HepG2 (cell line): ENCODE data around the gene PDZK1. TPM values are rescaled to one million over a fixed set of nuclear protein-coding genes. Genes with fewer than 3 reads are reported as not detected.
A peak's percentile ranks its signal among the peaks of the same experiment; 100 is the strongest.

ENCODE experiments used
- ATF3 ChIP-seq: sonication (generic); formaldehyde crosslinking; IDR thresholded peaks from 2 replicates; pipeline ENCODE4 v1.4.0; 2020; ENCODE audit warnings: missing genetic modification reagents
- CC2D1A ChIP-seq: sonication (generic); formaldehyde crosslinking; IDR thresholded peaks from 2 replicates; pipeline ENCODE4 v1.8.1; 2023; ENCODE audit warnings: mild to moderate bottlenecking, missing genetic modification reagents
- CEBPZ ChIP-seq: IDR thresholded peaks from 2 replicates; pipeline ENCODE4 v1.6.1; 2012; ENCODE audit warnings: low read length, improper control_type of control experiment
- HDAC2 ChIP-seq: sonication (generic); formaldehyde crosslinking; IDR thresholded peaks from 2 replicates; pipeline ENCODE4 v1.4.0; 2020; ENCODE audit warnings: missing genetic modification reagents
- ISX ChIP-seq: sonication (generic); formaldehyde crosslinking; conservative IDR thresholded peaks from 2 replicates; pipeline ENCODE4 v1.5.0; 2020; ENCODE audit warnings: missing genetic modification reagents
- JARID2 ChIP-seq: sonication (generic); formaldehyde crosslinking; IDR thresholded peaks from 2 replicates; pipeline ENCODE4 v1.8.1; 2023; ENCODE audit warnings: missing genetic modification reagents, inconsistent platforms; ENCODE audit not compliant: insufficient replicate concordance
- KDM3A ChIP-seq: IDR thresholded peaks from 2 replicates; pipeline ENCODE4 v1.6.1; 2018; ENCODE audit warnings: low read depth, missing compliant biosample characterization
- KLF12 ChIP-seq: sonication (generic); formaldehyde crosslinking; IDR thresholded peaks from 2 replicates; pipeline ENCODE4 v1.4.0; 2020; ENCODE audit warnings: missing genetic modification reagents, borderline replicate concordance
- MED13 ChIP-seq: sonication (generic); formaldehyde crosslinking; IDR thresholded peaks from 2 replicates; pipeline ENCODE4 v1.5.0; 2020; ENCODE audit warnings: missing genetic modification reagents
- NR2C2 ChIP-seq: sonication (generic); formaldehyde crosslinking; IDR thresholded peaks from 2 replicates; pipeline ENCODE4 v1.4.0; 2020; ENCODE audit warnings: missing genetic modification reagents, mild to moderate bottlenecking, moderate library complexity, borderline replicate concordance
- PATZ1 ChIP-seq: sonication (generic); formaldehyde crosslinking; IDR thresholded peaks from 2 replicates; pipeline ENCODE4 v1.4.0; 2020; ENCODE audit warnings: missing genetic modification reagents
- RORA ChIP-seq: sonication (generic); formaldehyde crosslinking; IDR thresholded peaks from 2 replicates; pipeline ENCODE4 v1.5.0; 2020; ENCODE audit warnings: mild to moderate bottlenecking, missing genetic modification reagents, moderate library complexity
- RXRA ChIP-seq: sonication (generic); formaldehyde crosslinking; IDR thresholded peaks from 2 replicates; pipeline ENCODE4 v1.5.1; 2020; ENCODE audit warnings: missing genetic modification reagents
- SMAD1 ChIP-seq: sonication (generic); formaldehyde crosslinking; IDR thresholded peaks from 2 replicates; pipeline ENCODE4 v1.4.0; 2020; ENCODE audit warnings: missing genetic modification reagents, low read depth, mild to moderate bottlenecking, borderline replicate concordance
- SMAD9 ChIP-seq: sonication (generic); formaldehyde crosslinking; IDR thresholded peaks from 2 replicates; pipeline ENCODE4 v1.5.1; 2020; ENCODE audit warnings: mild to moderate bottlenecking, missing genetic modification reagents
- SOX6 ChIP-seq, 2 experiments: fragments of 450-650 bp in 1 of 2; sonication (generic) in 1 of 2; formaldehyde crosslinking in 1 of 2; IDR thresholded peaks; 2 replicates each; pipeline versions ENCODE4 v1.4.0 to v1.6.1; 2017 to 2020; ENCODE audit warnings: antibody characterized with exemption in 1 of 2, mild to moderate bottlenecking in 1 of 2, missing genetic modification reagents in 1 of 2
- TEAD3 ChIP-seq: optimal IDR thresholded peaks from 2 replicates; pipeline ENCODE3; 2016; ENCODE audit warnings: borderline replicate concordance
- THYN1 ChIP-seq: sonication (generic); formaldehyde crosslinking; IDR thresholded peaks from 2 replicates; pipeline ENCODE4 v1.8.1; 2023; ENCODE audit warnings: low read depth, mild to moderate bottlenecking, moderate library complexity, missing genetic modification reagents, borderline replicate concordance
- ZNF207 ChIP-seq: fragments of 450-650 bp; IDR thresholded peaks from 2 replicates; pipeline ENCODE4 v1.6.1; 2016; ENCODE audit warnings: antibody characterized with exemption, borderline replicate concordance
- ZNF30 ChIP-seq: sonication (generic); formaldehyde crosslinking; IDR thresholded peaks from 2 replicates; pipeline ENCODE4 v1.5.0; 2020; ENCODE audit warnings: mild to moderate bottlenecking, missing genetic modification reagents
- ZNF747 ChIP-seq: sonication (generic); formaldehyde crosslinking; IDR thresholded peaks from 2 replicates; pipeline ENCODE4 v1.8.1; 2023; ENCODE audit warnings: missing genetic modification reagents, mild to moderate bottlenecking, borderline replicate concordance
- ZNF770 ChIP-seq: sonication (generic); formaldehyde crosslinking; IDR thresholded peaks from 2 replicates; pipeline ENCODE4 v1.5.0; 2020; ENCODE audit warnings: mild to moderate bottlenecking, missing genetic modification reagents
- polyA plus RNA-seq, 8 experiments: library from polyadenylated mRNA; depleted of rRNA in 3 of 8; stranded (reverse) in 7 of 8; unstranded in 1 of 8; fragments of >200 nt; fragmentation: Illumina TruSeq in 4 of 8; extraction: Trizol in 4 of 8; gene quantifications; 2 replicates each; pipeline versions ENCODE4 v1.2.1 to v1.2.3, GENCODE V29; 2011 to 2016; ENCODE audit warnings: low read depth in 4 of 8, missing spikeins in 1 of 8, mixed read lengths in 1 of 8; ENCODE audit not compliant: insufficient read depth in 1 of 8
- total RNA-seq, 5 experiments: library from RNA; depleted of rRNA; stranded (reverse); fragments of >200 nt; fragmentation: Illumina TruSeq; extraction: Trizol; gene quantifications; 2 replicates each; pipeline ENCODE4 v1.2.3, GENCODE V29; 2016; ENCODE audit warnings: low read depth in 1 of 5

Gene PDZK1
- total and polyA plus RNA-seq, 2 of the 13 experiments (the other 11 are each of a cell fraction or from before 2014, with no cell fraction given): 16.2 to 46.4 TPM

GRCh38 chr1:145707183-145707867, at the start of gene PDZK1 (continued):
- TF ChIP-seq ATF3: 0 out of 2 replicates have a peak, but pooled peaks have one; percentile 27
- no peak for TF ChIP-seq THYN1 (CRISPR knock-in tag)
- TF ChIP-seq SOX6 (IDR thresholded peaks at IDR 0.05): no peak
- TF ChIP-seq SOX6 (CRISPR knock-in tag; IDR thresholded peaks at IDR 0.05): 0 out of 2 replicates have a peak, but pooled peaks have one; percentile 67
- no peak for TF ChIP-seq RORA
- TF ChIP-seq ZNF207: no peak
- peak; percentile 91 for TF ChIP-seq RXRA (CRISPR knock-in tag)
- no peak for TF ChIP-seq SMAD9
- 0 out of 2 replicates have a peak, but pooled peaks have one; percentile 48 for TF ChIP-seq ISX
- 0 out of 2 replicates have a peak, but pooled peaks have one; percentile 47 for TF ChIP-seq KLF12
- 0 out of 2 replicates have a peak, but pooled peaks have one; percentile 47 for TF ChIP-seq MED13 (CRISPR knock-in tag)
- no peak for TF ChIP-seq ZNF747 (CRISPR knock-in tag)
- peak; percentile 77 for TF ChIP-seq HDAC2 (CRISPR knock-in tag)
- TF ChIP-seq NR2C2: peak; percentile 51
- TF ChIP-seq CC2D1A: no peak
- no peak for TF ChIP-seq CEBPZ
- no peak for TF ChIP-seq PATZ1 (CRISPR knock-in tag)
- TF ChIP-seq TEAD3 (CRISPR knock-in tag): peak; percentile 75
- TF ChIP-seq ZNF30 (CRISPR knock-in tag): 0 out of 2 replicates have a peak, but pooled peaks have one; percentile 36
- TF ChIP-seq ZNF770 (CRISPR knock-in tag): peak; percentile 50; the same call in 1 of the 2 replicates
- no peak for TF ChIP-seq JARID2 (CRISPR knock-in tag)
- 0 out of 2 replicates have a peak, but pooled peaks have one; percentile 38 for TF ChIP-seq KDM3A
- TF ChIP-seq SMAD1 (CRISPR knock-in tag): no peak
